Dedifferentiated amniotic fluid mesenchymal stem cell (primary cell): ENCODE data around the gene PCDH1.

Source experiments
- DNase-seq: peaks from one replicate; pipeline ENCODE4 v3.0.0-alpha.2; 2016; ENCODE audit errors: extremely low spot score

The PCDH1 gene

DNA sequence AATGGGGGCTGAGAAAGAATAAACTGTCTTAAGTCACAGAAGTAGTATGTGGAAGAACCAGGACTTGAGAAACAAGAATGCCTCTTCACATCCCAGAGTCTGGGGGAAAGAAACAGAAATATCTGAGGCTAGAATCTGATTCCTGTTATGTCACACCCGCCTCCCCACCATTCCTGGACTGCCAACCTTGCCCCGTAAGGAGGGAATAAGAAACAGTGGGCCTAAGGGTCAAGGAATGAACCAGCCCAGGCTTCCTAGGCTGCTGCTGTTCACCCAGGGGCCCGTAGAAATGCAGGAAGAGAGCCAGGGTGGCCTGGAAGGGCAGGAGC is 4.3 kb downstream of the PCDH1 start:
- DNase-seq: no peak

DNA sequence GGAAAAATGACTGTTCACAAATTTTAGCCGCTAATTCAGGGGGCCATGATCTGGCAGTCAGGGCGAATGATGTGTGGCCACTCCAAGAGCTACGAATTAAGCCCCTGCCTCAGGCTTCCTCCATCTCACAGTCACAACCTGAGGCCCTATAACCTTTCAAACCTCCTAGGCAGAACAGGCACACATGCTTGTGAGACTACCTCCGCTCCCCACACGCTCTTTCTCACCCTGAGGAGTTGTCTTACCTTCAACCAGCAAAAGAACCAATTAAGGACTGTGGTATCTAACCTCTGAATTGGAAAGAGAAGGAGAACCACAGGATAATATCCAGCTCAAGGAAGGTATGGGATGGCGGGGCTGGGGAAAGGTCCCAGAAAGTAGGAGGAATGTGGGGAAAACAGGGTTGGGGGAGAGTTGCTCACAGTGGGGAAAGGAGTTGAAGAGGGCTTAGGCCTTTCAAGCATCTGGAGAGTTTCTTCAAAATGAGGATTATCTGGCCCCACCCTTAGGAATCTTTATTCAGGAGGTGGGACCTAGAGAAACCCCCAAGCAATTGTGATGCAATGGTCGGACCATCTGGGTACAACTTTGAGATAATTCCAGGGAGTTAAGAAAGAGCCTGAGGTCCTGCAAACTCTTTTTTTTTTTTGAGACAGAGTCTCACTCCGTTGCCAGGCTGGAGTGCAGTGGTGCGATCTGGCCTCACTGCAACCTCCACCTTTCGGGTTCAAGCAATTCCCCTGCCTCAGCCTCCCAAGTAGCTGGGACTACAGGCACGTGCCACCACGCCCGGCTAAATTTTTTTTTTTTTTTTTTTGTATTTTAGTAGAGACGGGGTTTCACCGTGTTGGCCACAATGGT is 5.5 kb downstream of the PCDH1 start:
- no peak for DNase-seq

DNA sequence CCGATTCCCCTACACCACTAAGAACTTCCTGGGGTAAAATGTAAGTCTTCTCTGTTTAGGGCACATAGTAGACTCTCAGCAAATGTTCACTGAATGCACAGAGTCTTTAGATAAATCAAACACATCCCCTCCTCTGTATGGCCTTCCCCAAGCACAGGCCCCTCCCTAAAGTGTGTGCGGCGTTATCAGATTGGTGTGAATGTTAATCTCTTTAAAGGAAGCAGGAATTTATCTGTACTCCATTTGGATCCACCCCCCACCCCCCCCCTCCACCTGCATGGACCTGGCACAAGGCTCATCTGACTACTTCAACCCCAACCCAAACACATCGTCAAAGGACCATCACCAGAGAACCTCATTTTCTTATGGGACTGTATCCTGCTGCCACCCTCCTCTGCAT is 6.3 kb downstream of the PCDH1 start:
- no peak for DNase-seq

- DNase-seq: no peak
Measured at GRCh38 chr5:141870871-141871270, 7.3 kb downstream of the PCDH1 start.

GRCh38 chr5:141870228-141870627 is 8.0 kb downstream of the PCDH1 start:
- no peak for DNase-seq

GRCh38 chr5:141869514-141869913 is 8.7 kb downstream of the PCDH1 start:
- no peak for DNase-seq

DNA sequence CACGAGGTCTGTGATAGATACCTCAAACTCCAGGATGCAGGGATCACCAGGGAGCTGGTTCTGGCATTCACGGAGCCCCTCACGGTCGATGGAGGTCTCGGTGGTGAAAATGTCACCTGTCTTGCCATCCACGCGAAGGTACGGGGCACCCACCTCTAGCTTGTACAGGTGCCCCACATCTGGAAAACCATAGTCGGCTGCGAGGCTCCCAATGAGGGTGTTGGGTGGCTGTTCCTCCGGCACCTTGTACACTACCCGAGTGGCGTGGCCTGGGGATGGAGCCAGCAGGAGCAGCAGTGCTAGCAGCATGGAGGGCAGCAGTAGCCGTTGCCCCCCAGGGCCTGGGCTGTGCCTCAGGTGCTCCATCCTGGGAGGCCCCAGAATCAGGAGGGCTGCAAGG is 9.2 kb downstream of the PCDH1 start:
- DNase-seq: no peak

GRCh38 chr5:141868541-141868940 is 9.7 kb downstream of the PCDH1 start:
- no peak for DNase-seq

DNA sequence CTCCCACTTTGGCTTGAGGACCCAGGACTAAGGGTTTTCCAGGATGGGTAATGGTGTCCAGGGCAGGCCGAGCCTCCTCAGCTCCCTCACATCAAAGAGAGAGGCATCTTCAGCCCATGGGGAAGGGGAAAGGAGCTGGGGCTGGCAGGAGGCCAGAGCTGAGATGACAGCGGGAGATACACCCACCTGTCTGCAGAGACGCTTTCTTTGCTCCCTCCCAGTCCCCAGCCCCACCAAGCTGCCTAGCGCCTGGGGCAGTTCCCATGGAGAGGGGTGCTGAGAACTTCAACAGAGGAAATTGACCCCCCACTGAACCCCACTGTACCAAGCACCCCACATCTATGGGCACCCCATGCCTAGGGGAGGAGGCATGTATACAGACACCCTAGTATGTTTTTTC is 10.6 kb downstream of the PCDH1 start:
- no peak for DNase-seq

DNA sequence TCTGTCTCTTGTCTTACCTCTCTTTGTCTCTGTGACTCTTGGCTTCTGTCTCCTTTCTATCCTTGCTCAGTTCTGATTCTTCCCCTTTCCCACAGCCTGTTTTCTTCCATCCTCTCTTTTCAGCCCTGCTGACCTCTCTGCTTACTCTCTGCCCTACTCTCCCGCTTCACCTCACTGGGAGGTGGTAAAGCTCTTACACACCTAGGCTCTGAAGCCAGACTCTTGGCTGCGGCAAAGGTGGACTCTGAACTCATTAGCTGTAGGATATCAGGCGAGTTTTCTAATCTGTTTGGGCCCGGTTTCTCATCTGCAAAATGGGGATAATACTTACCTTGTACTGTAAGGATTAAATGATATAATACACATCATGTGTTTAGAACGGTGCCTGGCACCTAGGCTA is 11.1 kb downstream of the PCDH1 start:
- DNase-seq: no peak

DNA sequence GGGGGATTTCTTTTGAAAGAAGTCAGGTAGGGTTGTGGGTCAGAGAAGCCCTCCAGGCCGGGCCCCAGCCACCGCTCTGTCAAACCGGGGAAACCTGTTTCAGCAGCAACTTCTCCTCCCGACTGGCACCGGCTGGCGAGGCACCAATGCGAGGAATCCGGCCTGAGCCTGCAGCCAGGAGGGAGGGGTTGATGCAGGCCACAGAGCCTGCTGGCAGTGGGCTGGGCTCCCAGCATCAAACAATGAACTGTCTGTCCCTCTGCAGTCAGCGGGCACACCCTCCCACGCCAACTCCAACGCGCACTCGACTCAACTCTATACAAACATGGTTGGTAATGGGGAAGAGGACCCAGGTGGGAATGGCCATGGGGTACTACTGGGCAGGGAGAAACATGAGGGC is 12.1 kb downstream of the PCDH1 start:
- DNase-seq: no peak

DNA sequence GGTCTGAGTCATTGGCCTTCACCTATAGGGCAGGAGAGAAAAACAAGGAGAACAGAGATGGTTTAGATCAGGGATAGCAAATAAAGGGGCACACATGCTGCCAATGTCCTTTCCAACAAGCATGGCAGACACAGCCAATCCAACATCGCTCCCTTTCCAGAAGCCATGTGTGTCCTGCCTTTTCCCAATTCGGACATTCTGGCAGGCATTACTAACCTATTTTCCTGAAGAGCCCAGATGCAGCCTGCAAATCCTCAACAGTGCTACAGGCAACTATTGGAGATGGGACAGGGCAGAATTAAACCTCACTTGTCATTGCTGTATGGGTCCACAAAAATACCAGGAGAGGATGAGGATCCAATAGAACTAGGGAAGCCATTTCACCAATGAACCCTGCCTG is 12.8 kb downstream of the PCDH1 start:
- DNase-seq: no peak

- no peak for DNase-seq
Measured at GRCh38 chr5:141864371-141865370, 13.5 kb downstream of the PCDH1 start.

DNA sequence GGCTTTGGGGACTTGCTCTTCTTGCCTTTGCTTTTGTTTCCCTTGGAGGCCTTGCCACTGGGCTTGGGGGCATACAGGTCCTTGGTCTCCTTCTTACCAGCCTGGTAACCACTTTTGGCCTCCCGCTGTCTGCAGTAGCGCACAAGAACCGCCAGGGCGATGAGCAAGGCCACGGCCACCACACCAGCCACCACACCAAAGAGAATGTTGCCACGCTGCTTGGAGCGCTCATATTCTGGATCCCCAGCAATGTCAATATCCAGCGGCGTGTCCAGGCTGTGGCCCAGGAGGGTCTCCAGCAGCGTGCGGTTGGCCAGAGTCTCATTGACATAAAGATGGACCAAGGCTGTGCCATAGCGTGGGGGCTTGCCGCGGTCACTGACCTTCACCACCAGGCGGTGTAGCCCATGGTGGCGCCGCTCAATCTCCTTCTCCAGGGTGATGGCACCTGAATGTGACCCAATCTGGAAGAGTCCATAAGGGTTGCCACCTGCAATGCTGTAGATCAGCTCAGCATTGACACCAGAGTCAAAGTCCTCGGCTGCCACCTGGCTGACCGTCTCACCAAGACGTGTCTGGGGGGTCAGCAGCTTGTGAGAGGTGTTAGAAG is 14.5 kb downstream of the PCDH1 start:
- DNase-seq: no peak

- no peak for DNase-seq
Measured at GRCh38 chr5:141862936-141863543, 15.2 kb downstream of the PCDH1 start.

GRCh38 chr5:141861194-141861593 is 17.0 kb downstream of the PCDH1 start:
- no peak for DNase-seq

GRCh38 chr5:141858079-141858765 is 20.0 kb downstream of the PCDH1 start:
- DNase-seq: no peak

GRCh38 chr5:141857226-141857625 is 21.0 kb downstream of the PCDH1 start:
- no peak for DNase-seq

DNA sequence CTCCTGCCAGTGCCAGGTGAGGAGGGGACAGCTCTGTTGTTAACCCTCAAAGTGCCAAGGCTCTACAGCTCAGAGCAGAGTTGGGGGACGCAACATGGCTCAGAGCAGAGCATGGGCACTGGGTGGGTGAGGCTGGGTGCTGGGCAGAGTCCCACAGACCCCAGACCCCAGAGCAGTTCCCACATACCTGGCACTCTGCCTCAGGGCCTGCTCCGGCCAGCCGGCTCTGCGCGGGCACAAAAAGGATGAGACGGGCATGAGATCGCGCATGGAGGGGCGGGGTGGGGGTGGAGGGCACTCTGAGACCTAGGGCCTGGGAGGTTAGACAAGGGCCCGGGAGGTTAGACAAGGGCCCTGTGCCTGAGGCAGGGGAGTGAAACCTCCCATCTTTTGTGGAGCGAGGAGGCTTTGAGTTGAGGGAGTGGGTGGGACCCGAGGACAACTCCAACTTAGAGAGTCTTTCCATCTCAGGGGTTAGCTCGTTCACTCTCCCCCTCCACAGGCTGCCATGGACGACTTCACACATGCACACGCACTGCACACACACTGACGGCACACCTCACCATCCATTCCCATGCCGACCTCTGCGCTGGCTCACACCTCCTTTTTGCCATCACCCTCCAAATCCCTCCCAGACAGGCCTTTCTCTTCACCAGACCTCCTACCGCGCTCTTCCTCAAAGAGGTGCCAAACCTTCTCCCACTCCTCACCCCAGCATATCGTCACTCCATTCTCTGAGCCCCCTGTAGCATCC is 22.0 kb downstream of the PCDH1 start:
- DNase-seq: no peak

- no peak for DNase-seq
Measured at GRCh38 chr5:141855265-141856036, 22.8 kb downstream of the PCDH1 start.
